Embryonic facial prominence (tissue), 1 donor: ENCODE measurements around the gene GNE.
A peak's percentile ranks its signal among the peaks of the same experiment; 100 is the strongest.
"Not testable (repeated sequence)": the region's sequence is repeated elsewhere in the genome, so short reads cannot be mapped to it uniquely, and the experiment has no call there.

Source experiments
- DNase-seq: peaks from one replicate; pipeline ENCODE4 v3.0.0-alpha.2; 2016; ENCODE audit errors: extremely low spot score

GNE gene

GRCh38 chr9:36258208-36258995 is at the start of gene GNE:
TSS of gene GNE (minus strand) at chr9:36258448. CDS start at chr9:36249355, 9,093 bp downstream.
- peak; percentile 89 for DNase-seq

GRCh38 chr9:36306471-36307306 is 48.4 kb upstream of the GNE start:
- no peak for DNase-seq

GRCh38 chr9:36304366-36304765 is 46.1 kb upstream of the GNE start:
- DNase-seq, result not testable (repeated sequence)

GRCh38 chr9:36301227-36301626 is 43.0 kb upstream of the GNE start:
- no peak for DNase-seq

- DNase-seq, result no peak
These were observed 40.3 kb upstream of the GNE start for GRCh38 chr9:36298566-36298965.

GRCh38 chr9:36297798-36298197 is 39.5 kb upstream of the GNE start:
- DNase-seq, result no peak

- not testable (repeated sequence) for DNase-seq
These were observed 36.7 kb upstream of the GNE start for GRCh38 chr9:36294996-36295395.

- DNase-seq, result no peak
These were observed 35.7 kb upstream of the GNE start for GRCh38 chr9:36293918-36294317.

- DNase-seq, result no peak
These were observed 34.9 kb upstream of the GNE start for GRCh38 chr9:36293171-36293570.

- DNase-seq, result no peak
These were observed 34.4 kb upstream of the GNE start for GRCh38 chr9:36292641-36293040.

GRCh38 chr9:36290996-36291395 is 32.7 kb upstream of the GNE start:
- DNase-seq, result no peak

- DNase-seq, result no peak
These were observed 31.7 kb upstream of the GNE start for GRCh38 chr9:36289836-36290435.

- DNase-seq, result no peak
These were observed 29.8 kb upstream of the GNE start for GRCh38 chr9:36288070-36288469.

GRCh38 chr9:36286388-36286787 is 28.1 kb upstream of the GNE start:
- DNase-seq, result no peak

GRCh38 chr9:36284226-36284625 is 26.0 kb upstream of the GNE start:
- DNase-seq, result no peak

- no peak for DNase-seq
These were observed 24.0 kb upstream of the GNE start for GRCh38 chr9:36282275-36282674.

GRCh38 chr9:36280989-36281388 is 22.7 kb upstream of the GNE start:
- no peak for DNase-seq

GRCh38 chr9:36278243-36278642 is 20.0 kb upstream of the GNE start:
- no peak for DNase-seq

GRCh38 chr9:36276781-36277181 is 18.5 kb upstream of the GNE start:
- DNase-seq, result peak; percentile 40

- no peak for DNase-seq
These were observed 18.0 kb upstream of the GNE start for GRCh38 chr9:36276254-36276653.

GRCh38 chr9:36275060-36275459 is 16.8 kb upstream of the GNE start:
- no peak for DNase-seq

- DNase-seq, result not testable (repeated sequence)
These were observed 15.1 kb upstream of the GNE start for GRCh38 chr9:36273354-36273753.

- DNase-seq, result no peak
These were observed 9.8 kb upstream of the GNE start for GRCh38 chr9:36268007-36268427.
